AML-193 (cell line): Measurements from ENCODE around the gene CD55.
"Not testable (repeated sequence)": the region's sequence is repeated elsewhere in the genome, so short reads cannot be mapped to it uniquely, and the experiment has no call there.

Experiments
- DNase-seq, 2 experiments: peaks; one replicate each; lab custom pipeline; 2025; lab: John Stamatoyannopoulos, UW

CD55 gene

DNA sequence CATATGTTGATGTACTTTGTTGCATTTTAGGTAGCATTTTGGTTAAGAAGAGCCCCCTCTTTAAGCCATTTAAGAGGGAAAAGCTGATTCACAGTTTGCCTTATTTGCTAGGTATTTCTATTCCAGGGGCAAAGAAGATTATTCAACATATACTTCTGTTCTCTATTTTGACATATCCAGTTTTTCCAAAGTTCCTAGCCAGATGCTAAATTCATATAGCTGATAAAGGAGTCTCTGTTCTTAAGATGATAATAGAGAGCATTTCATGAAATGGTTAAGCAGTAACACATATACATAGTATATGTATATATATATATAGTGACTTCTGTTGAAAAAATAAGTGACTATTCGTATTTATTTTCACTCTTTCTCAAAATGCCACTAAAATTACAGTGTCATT, 15.5 kb upstream of the CD55 start:
- no peak for DNase-seq

- no peak for DNase-seq
These were observed 14.9 kb upstream of the CD55 start for GRCh38 chr1:207306603-207307002.

DNA sequence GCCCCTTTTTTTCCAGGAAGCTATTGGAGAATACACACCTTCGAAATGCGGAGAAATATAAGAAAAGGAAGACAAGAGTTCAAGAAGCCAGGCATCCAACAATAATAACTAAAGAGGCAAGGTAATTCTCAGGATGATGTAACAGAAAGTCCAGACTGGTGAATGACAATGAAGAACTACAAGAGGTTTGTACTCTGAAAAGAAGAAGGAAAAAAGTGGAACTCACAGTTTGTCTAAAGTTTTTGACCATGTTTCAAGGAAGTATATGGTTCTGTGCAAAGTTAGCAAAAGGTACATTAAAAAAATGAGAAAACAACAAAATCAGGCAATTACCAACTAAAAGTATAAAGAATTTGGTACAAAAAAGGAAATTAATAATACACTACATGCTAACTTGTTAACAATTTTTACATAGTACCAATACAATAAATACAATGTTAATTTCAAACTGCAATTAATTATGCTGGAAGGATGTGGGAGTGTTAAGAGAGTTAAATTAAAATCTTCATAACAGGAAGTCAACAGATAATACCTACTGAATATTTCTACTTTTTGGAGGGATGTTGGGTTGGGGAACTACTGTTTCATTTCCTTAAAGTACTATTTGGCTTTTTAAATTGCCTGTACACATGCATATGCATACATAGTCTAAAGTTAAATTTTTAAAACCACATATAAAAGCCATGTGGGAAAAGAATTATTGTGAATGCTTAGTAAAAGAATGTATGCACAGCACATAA, 12.9 kb upstream of the CD55 start:
- peak; percentile 57 to 63 for DNase-seq

- DNase-seq = peak; percentile 32 to 61
These were observed 11.7 kb upstream of the CD55 start for GRCh38 chr1:207309745-207310273.

- DNase-seq = no peak
These were observed 9.4 kb upstream of the CD55 start for GRCh38 chr1:207311888-207312603.

DNA sequence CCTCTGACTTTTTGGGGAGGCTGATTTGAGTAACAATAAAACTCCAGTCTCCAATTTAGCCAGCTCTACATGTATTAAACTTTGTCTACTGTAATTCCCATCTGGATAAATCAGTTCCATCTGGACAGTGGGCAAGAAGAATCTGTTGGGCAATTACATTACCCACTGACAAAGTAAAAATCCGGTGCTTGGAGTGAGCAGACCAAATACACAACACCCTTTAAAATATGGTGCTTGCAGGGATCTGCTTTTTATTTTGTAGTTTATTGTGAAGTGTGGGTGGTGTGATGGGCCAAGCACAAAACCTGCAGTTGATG, 8.9 kb upstream of the CD55 start:
- DNase-seq = no peak

DNA sequence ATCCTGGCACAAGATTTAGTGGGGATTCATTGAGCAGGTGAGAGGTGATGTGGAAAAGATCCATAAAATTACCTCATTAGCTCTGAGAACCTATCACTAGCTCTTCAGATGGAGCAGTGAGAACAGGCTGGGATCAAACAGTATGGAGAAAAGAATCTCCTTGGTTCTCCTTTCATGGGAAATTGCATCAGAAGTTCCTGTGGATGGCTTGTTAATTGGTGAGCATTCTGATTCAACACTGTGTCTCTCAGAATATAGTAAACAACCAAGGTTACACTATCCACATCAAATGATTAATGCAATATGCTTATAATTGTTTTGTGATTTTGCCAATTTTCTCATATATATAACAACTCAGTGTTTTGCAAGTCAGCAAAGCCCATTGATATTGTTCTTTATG, 8.3 kb upstream of the CD55 start:
- no peak for DNase-seq

GRCh38 chr1:207314816-207315215, 6.7 kb upstream of the CD55 start:
- DNase-seq = no peak

DNA sequence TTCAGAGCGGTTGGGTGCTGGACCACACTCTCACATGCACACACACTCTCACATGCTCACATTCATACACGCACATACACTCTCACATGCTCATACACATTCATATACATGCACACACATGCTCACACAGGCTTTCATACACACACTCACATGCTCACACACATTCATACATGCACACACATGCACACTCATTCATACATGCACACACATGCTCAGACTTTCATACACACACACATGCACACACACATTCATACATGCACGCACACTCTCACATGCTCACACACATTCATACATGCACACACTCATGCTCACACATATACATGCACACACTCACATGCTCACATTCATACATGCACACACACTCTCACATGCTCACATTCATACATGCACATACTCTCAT, 6.0 kb upstream of the CD55 start:
- DNase-seq = no peak

DNA sequence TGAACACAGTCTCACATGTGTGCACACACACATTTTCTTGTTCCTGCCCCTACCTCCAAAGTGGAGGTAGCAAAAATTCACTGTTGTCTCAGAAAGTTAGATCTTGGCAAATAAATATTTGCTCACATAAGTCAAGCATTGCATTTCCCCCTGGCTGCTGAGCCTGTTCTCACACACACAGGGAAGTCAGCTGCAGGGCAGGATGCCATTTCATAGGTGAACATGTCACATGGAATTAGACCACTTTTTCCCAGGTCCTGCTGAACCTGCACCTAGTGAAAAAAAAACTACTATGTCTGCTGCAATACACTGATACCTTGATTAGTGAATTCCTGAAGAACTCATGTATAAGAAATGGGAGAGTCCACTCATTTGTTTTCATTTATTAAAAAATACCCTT, 5.3 kb upstream of the CD55 start:
- no peak for DNase-seq

- peak; percentile 81 to 85 for DNase-seq
These were observed 4.7 kb upstream of the CD55 start for GRCh38 chr1:207316622-207317391.

DNA sequence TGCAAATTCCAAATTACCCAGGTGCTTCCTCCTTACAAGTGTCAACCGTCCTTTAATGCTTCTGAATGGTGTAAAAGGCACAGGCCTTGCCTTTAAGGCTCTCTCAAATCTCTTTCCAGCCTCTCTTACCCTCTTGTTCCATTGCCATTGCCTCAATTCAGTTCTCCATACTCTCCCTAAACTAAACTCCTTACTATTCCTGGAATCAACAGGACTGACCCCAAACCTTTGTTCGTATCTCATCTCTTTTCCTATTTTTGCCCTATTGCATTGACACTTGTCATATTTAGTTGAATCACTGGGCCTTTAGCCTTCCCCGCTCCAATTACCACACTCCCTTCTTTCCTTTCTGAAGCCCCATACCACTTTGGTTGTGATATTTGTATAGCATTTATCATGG, 3.9 kb upstream of the CD55 start:
- DNase-seq = no peak

DNA sequence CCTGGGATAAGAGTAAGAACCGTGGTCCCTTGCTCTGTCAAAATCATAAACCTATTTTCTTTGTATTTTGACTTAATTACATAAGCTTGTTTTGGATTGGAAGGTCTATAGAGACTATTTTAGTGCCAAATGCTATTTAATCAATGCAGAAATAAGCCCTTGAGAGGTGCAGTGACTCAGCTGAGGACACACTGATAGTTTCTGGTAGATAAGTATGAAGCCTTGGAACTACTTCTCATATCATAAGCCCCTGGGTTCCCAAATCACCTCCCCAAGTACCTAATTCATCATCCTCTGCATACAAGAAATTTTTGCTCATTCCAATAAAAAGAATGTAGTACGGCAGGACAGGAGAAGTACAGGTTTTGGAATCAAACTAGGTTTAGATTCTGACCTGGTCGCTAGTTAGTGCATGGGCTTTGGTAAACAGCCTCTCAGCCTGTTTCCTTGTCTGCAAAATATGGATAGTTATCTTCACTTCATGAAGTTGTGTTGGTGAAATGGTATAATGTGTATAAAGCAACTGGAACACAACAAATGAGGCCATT, 3.3 kb upstream of the CD55 start:
- no peak for DNase-seq

- DNase-seq = no peak
These were observed 2.3 kb upstream of the CD55 start for GRCh38 chr1:207319199-207319598.

- DNase-seq = not testable (repeated sequence)
These were observed 1.4 kb upstream of the CD55 start for GRCh38 chr1:207320105-207320504.

DNA sequence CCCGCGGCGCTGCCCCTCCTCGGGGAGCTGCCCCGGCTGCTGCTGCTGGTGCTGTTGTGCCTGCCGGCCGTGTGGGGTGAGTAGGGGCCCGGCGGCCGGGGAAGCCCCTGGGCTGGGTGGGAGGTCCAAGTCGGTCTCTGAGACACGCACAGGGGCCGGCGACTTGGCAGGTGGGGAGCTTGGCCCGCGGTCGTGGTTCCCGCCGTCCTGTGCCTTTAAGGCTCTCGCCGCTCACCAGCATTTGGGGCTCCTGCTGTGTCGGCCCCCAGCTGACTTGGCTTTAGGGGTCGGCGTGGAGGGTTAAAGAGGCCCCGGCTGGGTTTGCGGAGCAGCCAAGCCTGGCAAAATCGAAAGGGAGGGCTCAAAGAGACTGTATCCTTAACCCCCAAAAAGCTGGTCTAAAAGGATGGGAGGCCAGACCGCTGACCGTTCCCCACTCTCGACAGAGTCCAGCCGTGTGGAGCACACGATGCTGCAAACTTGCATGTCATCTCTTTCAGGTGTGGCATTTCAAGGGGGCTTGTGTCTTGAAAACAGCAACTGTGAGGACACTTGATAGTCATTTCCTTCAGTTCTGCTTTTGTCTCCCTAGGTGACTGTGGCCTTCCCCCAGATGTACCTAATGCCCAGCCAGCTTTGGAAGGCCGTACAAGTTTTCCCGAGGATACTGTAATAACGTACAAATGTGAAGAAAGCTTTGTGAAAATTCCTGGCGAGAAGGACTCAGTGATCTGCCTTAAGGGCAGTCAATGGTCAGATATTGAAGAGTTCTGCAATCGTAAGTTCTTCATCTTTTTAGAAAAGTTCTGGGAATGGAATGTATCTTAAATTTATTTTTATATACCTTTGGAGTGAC, 540 bp downstream of the CD55 start:
- peak in 1 of 2 experiments; percentile 35 for DNase-seq

- no peak for DNase-seq
These were observed 2.1 kb downstream of the CD55 start for GRCh38 chr1:207323425-207324225.

DNA sequence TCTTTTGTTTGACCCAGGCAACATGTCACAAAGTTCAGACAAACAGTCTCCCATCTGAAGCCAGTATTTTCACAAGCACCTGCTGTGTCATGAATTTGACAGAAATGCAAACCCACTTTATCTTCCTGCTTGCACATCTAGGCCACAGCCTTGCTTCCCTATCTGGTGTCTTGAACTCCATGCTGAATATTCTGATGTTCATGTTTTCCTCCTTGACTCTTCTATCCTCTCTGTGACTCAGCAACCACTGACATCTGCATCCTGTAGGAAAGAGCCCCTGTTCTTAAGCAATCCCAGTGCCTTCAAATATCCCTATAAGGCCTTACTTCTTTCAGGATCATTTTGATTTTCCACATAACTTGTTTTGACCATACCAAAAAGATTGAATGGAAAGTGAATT, 6.5 kb downstream of the CD55 start:
- DNase-seq = peak in 1 of 2 experiments; percentile 6

DNA sequence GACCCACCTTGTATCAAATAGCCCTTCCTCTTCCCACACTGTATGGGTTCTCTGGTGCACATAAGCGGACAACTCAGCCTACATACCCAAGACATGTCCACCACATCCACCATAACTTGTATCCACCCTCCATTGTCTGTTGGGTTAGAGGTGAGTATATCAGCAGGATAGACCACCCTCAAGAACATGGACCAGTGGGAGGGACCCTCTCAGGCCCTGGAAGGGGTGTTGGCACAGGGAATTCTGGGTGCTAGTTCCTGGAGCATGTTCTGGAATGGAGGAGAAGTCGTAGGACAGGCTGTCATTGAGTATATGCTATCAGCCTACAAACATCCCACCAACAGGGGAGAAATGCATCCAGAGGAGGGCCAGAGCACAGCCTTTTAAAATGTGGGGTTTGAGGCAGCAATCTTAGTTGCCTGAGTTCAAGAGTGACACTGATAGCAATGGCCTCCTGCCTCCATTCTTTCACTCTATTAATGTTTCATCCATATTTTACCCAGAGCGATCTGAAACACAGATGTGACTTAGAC, 7.5 kb downstream of the CD55 start:
- DNase-seq = no peak

GRCh38 chr1:207329469-207329868, 8.0 kb downstream of the CD55 start:
- no peak for DNase-seq
